Calu3 (cell line): ENCODE measurements around the gene PPP1R13L. TPM values are rescaled to one million over a fixed set of nuclear protein-coding genes. Genes with fewer than 3 reads are reported as not detected.

Source experiments
- BruUV-seq: library from RNA; stranded (reverse); fragments of 400-500 nt; replicated peaks from 2 replicates; lab custom pipeline; 2021; lab: Mats Ljungman, UMichigan
- CTCF ChIA-PET: fragments of 300-600 bp; sonication (Branson Sonifier 250); formaldehyde crosslinking; loops from one replicate; lab custom pipeline; 2022; ENCODE audit warnings: antibody characterized with exemption; lab: Charles Lee
- DNase-seq: peaks from one replicate; pipeline ENCODE4 v3.0.0; 2022
- H3K27ac Mint-ChIP-seq: one replicate; pipeline ENCODE4 v1.8.0; 2022; ENCODE audit warnings: mixed read lengths; ENCODE audit not compliant: unreplicated experiment
- H3K27me3 Mint-ChIP-seq: one replicate; pipeline ENCODE4 v1.8.0; 2022; ENCODE audit warnings: mixed read lengths; ENCODE audit not compliant: unreplicated experiment
- H3K36me3 Mint-ChIP-seq: one replicate; pipeline ENCODE4 v1.8.0; 2022; ENCODE audit warnings: mild to moderate bottlenecking, moderate library complexity, mixed read lengths; ENCODE audit not compliant: insufficient read depth, unreplicated experiment
- H3K4me1 Mint-ChIP-seq: one replicate; pipeline ENCODE4 v1.8.0; 2022; ENCODE audit warnings: mild to moderate bottlenecking, low read depth, mixed read lengths; ENCODE audit not compliant: unreplicated experiment
- H3K4me3 Mint-ChIP-seq: one replicate; pipeline ENCODE4 v1.8.0; 2022; ENCODE audit warnings: mild to moderate bottlenecking, low read depth, moderate library complexity, mixed read lengths; ENCODE audit not compliant: unreplicated experiment
- H3K9me3 Mint-ChIP-seq: one replicate; pipeline ENCODE4 v1.8.0; 2022; ENCODE audit warnings: low read depth, mixed read lengths; ENCODE audit not compliant: unreplicated experiment
- CTCF ChIP-seq: fragments of 200-600 bp; IDR thresholded peaks from one replicate; pipeline ENCODE4 v1.8.0; 2022; ENCODE audit warnings: antibody characterized with exemption; ENCODE audit not compliant: unreplicated experiment
- intact Hi-C: fragments of 100-400 bp; cut with micrococcal nuclease; formaldehyde crosslinking; loops from one replicate; pipeline ENCODE4 v1.10.0; 2022; ENCODE audit not compliant: unreplicated experiment
- total RNA-seq: library from RNA; stranded (reverse); gene quantifications from 2 replicates; pipeline ENCODE4 v1.2.3, GENCODE V29; 2022

The PPP1R13L gene
- total RNA-seq, 1 experiment from 2014 or later: 135 TPM

GRCh38 chr19:45442778-45443461 lies 38.1 kb upstream of the PPP1R13L start:
- Mint-ChIP-seq H3K27ac (peak overlapping the region; percentile 98), H3K36me3 (peaks cover 60% of the 10 kb centered on the region), H3K4me3 (peak overlapping the region; percentile 72), H3K9me3 (no peaks in the 10 kb centered on the region), H3K4me1 (peaks cover 58% of the 10 kb centered on the region), H3K27me3 (no peaks in the 10 kb centered on the region)
- DNase-seq: peak; percentile 48
- TF ChIP-seq CTCF: no peak
- intact Hi-C loops: no loop called here
- CTCF ChIA-PET: interaction anchor here (0.7 kb wide), 1 partner anchor 24 kb away, joined by 3 read pairs; no protein-coding TSS in a partner anchor
- TSS peak; percentile 19 for BruUV-seq

- no peaks in the 10 kb centered on the region for H3K9me3 Mint-ChIP-seq
- H3K27me3 Mint-ChIP-seq: no peaks in the 10 kb centered on the region
- peak overlapping the region; percentile 98 for H3K27ac Mint-ChIP-seq
- CTCF ChIA-PET: no interaction called here
- intact Hi-C loops: no loop called here
- BruUV-seq: no TSS peak
- TF ChIP-seq CTCF: no peak
- no peak for DNase-seq
- peaks cover 53% of the 10 kb centered on the region for H3K4me1 Mint-ChIP-seq
- peak overlapping the region; percentile 72 for H3K4me3 Mint-ChIP-seq
- peaks cover 60% of the 10 kb centered on the region for H3K36me3 Mint-ChIP-seq
Measured at GRCh38 chr19:45442408-45442777, 37.5 kb upstream of the PPP1R13L start.

DNA sequence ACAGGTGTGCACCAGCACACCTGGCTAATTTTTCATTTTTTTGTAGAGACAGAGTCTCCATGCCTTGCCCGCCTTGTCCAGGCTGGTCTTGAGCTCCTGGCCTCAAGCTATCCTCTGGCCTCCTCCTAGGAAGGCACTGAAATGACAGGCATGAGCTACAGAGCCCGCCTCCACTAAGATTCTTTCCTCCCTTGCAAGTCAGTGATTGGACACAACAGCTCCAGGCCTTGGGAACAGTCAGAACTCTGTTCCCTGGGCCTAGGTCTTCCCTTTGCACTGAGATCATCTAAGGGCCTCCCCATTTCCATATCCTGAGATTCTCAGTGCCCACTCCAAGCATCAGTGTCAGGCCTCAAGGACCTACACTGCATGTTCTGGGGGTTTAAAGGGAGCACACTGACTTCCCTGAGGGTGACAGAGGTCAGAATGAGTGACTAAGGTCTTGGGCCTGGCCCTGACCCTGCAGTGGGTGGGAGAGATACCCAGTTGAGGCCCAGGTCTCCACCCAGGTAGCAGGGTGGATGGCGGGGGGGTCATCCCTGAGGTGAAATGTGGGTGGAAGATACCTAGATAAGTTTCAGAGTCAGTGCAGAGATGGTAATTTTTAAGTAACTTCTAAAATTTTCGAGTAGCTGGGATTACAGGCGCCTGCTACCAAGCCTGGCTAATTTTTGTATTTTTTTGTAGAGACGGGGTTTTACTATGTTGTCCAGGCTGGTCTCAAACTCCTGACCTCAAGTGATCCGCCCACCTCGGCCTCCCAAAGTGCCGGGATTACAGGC lies 36.2 kb upstream of the PPP1R13L start:
- DNase-seq: no peak

More for the DNA sequence above, 36.2 kb upstream of the PPP1R13L start:
- TF ChIP-seq CTCF: no peak
- peak overlapping the region; percentile 11 for H3K27ac Mint-ChIP-seq
- no peaks in the 10 kb centered on the region for H3K27me3 Mint-ChIP-seq
- CTCF ChIA-PET: interaction anchor here (0.7 to 3.2 kb wide), 3 partner anchors 27 to 75 kb away, joined by 3 to 181 read pairs (median 5); partner anchors contain the start of gene FOSB
- H3K4me1 Mint-ChIP-seq: peaks cover 50% of the 10 kb centered on the region
- peaks cover 55% of the 10 kb centered on the region for H3K36me3 Mint-ChIP-seq
- no TSS peak for BruUV-seq
- peak overlapping the region; percentile 65 for H3K4me3 Mint-ChIP-seq
- H3K9me3 Mint-ChIP-seq: no peaks in the 10 kb centered on the region
- intact Hi-C loops: no loop called here
